NCI-H1092 treated with DMSO at 0.1 percent for 48 hours (cell line): ENCODE results near the gene SARNP.

Experiments used
- DNase-seq: peaks from one replicate; lab custom pipeline; 2025; lab: John Stamatoyannopoulos, UW

Gene SARNP

GRCh38 chr12:55707841-55708694, 109.5 kb downstream of the SARNP start, which contains the start of gene ITGA7:
ITGA7 (minus strand) TSS chr12:55707904; CDS start chr12:55707682, 222 bp downstream.
- DNase-seq, result peak; percentile 3
